Cardiac muscle cell (in vitro differentiated cells and primary cell): Measurements from ENCODE around the gene FHOD3. TPM values are rescaled to one million over a fixed set of nuclear protein-coding genes. Genes with fewer than 3 reads are reported as not detected.

Experiments used
- DNase-seq, 2 donors: peaks; one replicate each; pipeline versions ENCODE4 v3.0.0 to v3.0.0-alpha.2; 2010 to 2017; ENCODE audit warnings: low read depth in 1 of 2, low spot score in 1 of 2
- H3K27ac ChIP-seq: fragments of 200-600 bp; sonication (generic); 2 replicates; pipeline ENCODE4 v1.5.1; 2016
- H3K27me3 ChIP-seq: fragments of 200-600 bp; sonication (generic); 2 replicates; pipeline ENCODE4 v1.6.0; 2016; ENCODE audit warnings: control low read depth
- H3K36me3 ChIP-seq: fragments of 200-600 bp; sonication (generic); 2 replicates; pipeline ENCODE4 v1.5.1; 2016; ENCODE audit warnings: control low read depth
- H3K4me1 ChIP-seq: fragments of 200-600 bp; sonication (generic); 2 replicates; pipeline ENCODE4 v1.8.1; 2017; ENCODE audit warnings: low read depth, mild to moderate bottlenecking, mixed run types
- H3K4me3 ChIP-seq: fragments of 200-600 bp; sonication (generic); 2 replicates; pipeline ENCODE4 v1.5.1; 2016; ENCODE audit warnings: mild to moderate bottlenecking
- H3K9me3 ChIP-seq: fragments of 200-600 bp; sonication (generic); 2 replicates; pipeline ENCODE4 v1.5.1; 2017; ENCODE audit warnings: low read depth, mild to moderate bottlenecking, control low read depth
- CTCF ChIP-seq: IDR thresholded peaks from 2 replicates; pipeline ENCODE4 v1.5.1; 2012; ENCODE audit warnings: low read depth, mild to moderate bottlenecking, low read length
- polyA plus RNA-seq: library from polyadenylated mRNA; unstranded; fragments of >200 nt; fragmentation: Nextera tagmentation; extraction: Ambion mirVana; gene quantifications from 2 replicates; pipeline ENCODE4 v1.2.1, GENCODE V29; 2016
- total RNA-seq: library from RNA; depleted of rRNA; stranded (reverse); fragments of >200 nt; gene quantifications from 2 replicates; pipeline ENCODE4 v1.2.3, GENCODE V29; 2016

Gene FHOD3
- total and polyA plus RNA-seq, 2 experiments from 2014 or later = 127 to 347 TPM

- H3K4me3 ChIP-seq = no peak overlapping the region
- H3K4me1 ChIP-seq = peaks cover 6% of the 10 kb centered on the region
- H3K9me3 ChIP-seq = no peaks in the 10 kb centered on the region
- no peak overlapping the region for H3K27ac ChIP-seq
- no peak for DNase-seq
- no peaks in the 10 kb centered on the region for H3K27me3 ChIP-seq
- TF ChIP-seq CTCF = no peak
- H3K36me3 ChIP-seq = peaks cover 21% of the 10 kb centered on the region
Measured at GRCh38 chr18:36505665-36506064, 208.2 kb downstream of the FHOD3 start.

- H3K36me3 ChIP-seq = peaks cover 25% of the 10 kb centered on the region
- no peak for TF ChIP-seq CTCF
- H3K27me3 ChIP-seq = no peaks in the 10 kb centered on the region
- DNase-seq = no peak
- no peak overlapping the region for H3K4me3 ChIP-seq
- H3K27ac ChIP-seq = peak overlapping the region; percentile 82
- peaks cover 28% of the 10 kb centered on the region for H3K4me1 ChIP-seq
- no peaks in the 10 kb centered on the region for H3K9me3 ChIP-seq
Measured at GRCh38 chr18:36509646-36510197, 212.2 kb downstream of the FHOD3 start.

GRCh38 chr18:36511791-36512352 lies 214.4 kb downstream of the FHOD3 start:
- Histone ChIP-seq H3K4me3 (no peak overlapping the region), H3K9me3 (no peaks in the 10 kb centered on the region), H3K36me3 (peaks cover 6% of the 10 kb centered on the region), H3K4me1 (peaks cover 32% of the 10 kb centered on the region), H3K27me3 (no peaks in the 10 kb centered on the region), H3K27ac (peak overlapping the region; percentile 82)
- TF ChIP-seq CTCF = no peak
- peak; percentile 32 to 80 for DNase-seq

- Histone ChIP-seq H3K9me3 (no peaks in the 10 kb centered on the region), H3K4me1 (peaks cover 47% of the 10 kb centered on the region), H3K27ac (peak overlapping the region; percentile 16), H3K4me3 (no peak overlapping the region), H3K36me3 (peaks cover 6% of the 10 kb centered on the region), H3K27me3 (no peaks in the 10 kb centered on the region)
- no peak for TF ChIP-seq CTCF
- no peak for DNase-seq
Measured at GRCh38 chr18:36513556-36513955, 216.0 kb downstream of the FHOD3 start.

- H3K4me1 ChIP-seq = peaks cover 58% of the 10 kb centered on the region
- H3K4me3 ChIP-seq = no peak overlapping the region
- peak in 1 of 2 donors; percentile 41 for DNase-seq
- H3K9me3 ChIP-seq = no peaks in the 10 kb centered on the region
- H3K36me3 ChIP-seq = peaks cover 6% of the 10 kb centered on the region
- H3K27me3 ChIP-seq = no peaks in the 10 kb centered on the region
- peak overlapping the region; percentile 2 for H3K27ac ChIP-seq
- no peak for TF ChIP-seq CTCF
Measured at GRCh38 chr18:36514778-36515177, 217.3 kb downstream of the FHOD3 start.
